Keratinocyte (primary cell): ENCODE data around the gene GSTM1. TPM values are rescaled to one million over a fixed set of nuclear protein-coding genes. Genes with fewer than 3 reads are reported as not detected.

Experiments
- DNase-seq: peaks from one replicate; pipeline ENCODE4 v3.0.0-alpha.2; 2011; ENCODE audit warnings: low read depth, missing footprints, low spot score
- FAIRE-seq: peaks from 2 replicates; lab custom pipeline; 2011; peaks lifted over from hg19 to GRCh38; lab: Jason Lieb, UNC
- H2AFZ ChIP-seq: 2 replicates; pipeline ENCODE4 v1.6.0; 2012; ENCODE audit warnings: low read length, control low read depth, inconsistent platforms; ENCODE audit not compliant: control insufficient read depth
- H3K27ac ChIP-seq: 2 replicates; pipeline ENCODE4 v1.5.1; 2011; ENCODE audit warnings: low read length; ENCODE audit not compliant: control insufficient read depth, insufficient read depth
- H3K27me3 ChIP-seq: 3 replicates; pipeline ENCODE4 v1.6.0; 2011; ENCODE audit warnings: low read length; ENCODE audit not compliant: control insufficient read depth, insufficient read depth; ENCODE audit errors: extremely low read depth
- H3K36me3 ChIP-seq, 2 experiments: 2 replicates in 1 of 2; 3 replicates in 1 of 2; pipeline ENCODE4 v1.5.1; 2011; ENCODE audit warnings: low read length in 2 of 2, mild to moderate bottlenecking in 1 of 2; ENCODE audit not compliant: control insufficient read depth in 2 of 2, insufficient read depth in 2 of 2; ENCODE audit errors: extremely low read depth in 1 of 2
- H3K4me1 ChIP-seq: 3 replicates; pipeline ENCODE4 v1.5.1; 2011; ENCODE audit warnings: low read length; ENCODE audit not compliant: control insufficient read depth, insufficient read depth; ENCODE audit errors: extremely low read depth
- H3K4me2 ChIP-seq: 3 replicates; pipeline ENCODE4 v1.6.0; 2011; ENCODE audit warnings: low read depth, low read length; ENCODE audit not compliant: control insufficient read depth, insufficient read depth; ENCODE audit errors: extremely low read depth
- H3K4me3 ChIP-seq, 3 experiments: fragments of 200-600 bp in 1 of 3; sonication (generic) in 1 of 3; 2 replicates in 2 of 3; 3 replicates in 1 of 3; pipeline ENCODE4 v1.5.1; 2011 to 2016; ENCODE audit warnings: low read length in 3 of 3, mild to moderate bottlenecking in 3 of 3, control low read depth in 2 of 3, inconsistent platforms in 1 of 3, low read depth in 1 of 3, mixed read lengths in 1 of 3, mixed run types in 1 of 3, moderate library complexity in 1 of 3; ENCODE audit not compliant: control insufficient read depth in 2 of 3, insufficient read depth in 2 of 3; ENCODE audit errors: extremely low read depth in 1 of 3
- H3K79me2 ChIP-seq: 2 replicates; pipeline ENCODE4 v1.6.0; 2012; ENCODE audit warnings: low read length; ENCODE audit not compliant: control insufficient read depth, insufficient read depth
- H3K9ac ChIP-seq: 3 replicates; pipeline ENCODE4 v1.6.0; 2011; ENCODE audit warnings: low read length; ENCODE audit not compliant: control insufficient read depth, insufficient read depth; ENCODE audit errors: extremely low read depth
- H3K9me1 ChIP-seq: 3 replicates; pipeline ENCODE4 v1.6.0; 2011; ENCODE audit warnings: low read length; ENCODE audit not compliant: control insufficient read depth, insufficient read depth; ENCODE audit errors: extremely low read depth
- H3K9me3 ChIP-seq: 2 replicates; pipeline ENCODE4 v1.5.1; 2012; ENCODE audit warnings: low read depth, low read length; ENCODE audit not compliant: control insufficient read depth
- H4K20me1 ChIP-seq: 3 replicates; pipeline ENCODE4 v1.6.0; 2011; ENCODE audit warnings: low read length; ENCODE audit not compliant: control insufficient read depth, insufficient read depth; ENCODE audit errors: extremely low read depth
- CTCF ChIP-seq, 3 experiments: IDR thresholded peaks in 1 of 3; conservative IDR thresholded peaks in 1 of 3; optimal IDR thresholded peaks in 1 of 3; 2 replicates in 2 of 3; 3 replicates in 1 of 3; pipeline versions ENCODE3 to v1.5.1; 2011; ENCODE audit warnings: low read length in 3 of 3, mild to moderate bottlenecking in 3 of 3, moderate library complexity in 2 of 3, control low read depth in 1 of 3, inconsistent platforms in 1 of 3; ENCODE audit not compliant: insufficient read depth in 2 of 3; ENCODE audit errors: extremely low read depth in 1 of 3
- EZH2 ChIP-seq: IDR thresholded peaks from one replicate; pipeline ENCODE4 v1.6.1; 2012; ENCODE audit warnings: inconsistent platforms, mild to moderate bottlenecking, low read length, moderate library complexity
- dilution Hi-C: fragments of 300-500 bp; cut with MboI; formaldehyde crosslinking; loops from one replicate; pipeline ENCODE4 v1.7.0; 2020; ENCODE audit warnings: low sequenced_read_pairs; ENCODE audit not compliant: extremely low pct_ligation_motif_present
- polyA plus RNA-seq, 5 experiments: library from polyadenylated mRNA; depleted of rRNA in 3 of 5; stranded (reverse) in 3 of 5; stranded (forward) in 1 of 5; unstranded in 1 of 5; fragments of >200 nt; gene quantifications; 1 replicate in 1 of 5; 2 replicates in 3 of 5; 3 replicates in 1 of 5; pipeline versions ENCODE4 v1.2.1 to v1.2.3, GENCODE V29; 2011 to 2012; ENCODE audit warnings: missing spikeins in 2 of 5, low read depth in 1 of 5, low replicate concordance in 1 of 5

GSTM1 gene
- polyA plus RNA-seq, 1 donor (not counting 4 experiments of a cell fraction or from before 2014, with no cell fraction given) = 13.5 TPM

GRCh38 chr1:109713636-109714035, 26.0 kb downstream of the GSTM1 start:
- H3K79me2 ChIP-seq = no peaks in the 10 kb centered on the region
- no peak overlapping the region for H3K9ac ChIP-seq
- H4K20me1 ChIP-seq = no peaks in the 10 kb centered on the region
- no peak overlapping the region for H3K4me2 ChIP-seq
- no peaks in the 10 kb centered on the region for H3K9me1 ChIP-seq
- no peaks in the 10 kb centered on the region for H3K27me3 ChIP-seq
- FAIRE-seq = no peak
- H3K9me3 ChIP-seq = no peaks in the 10 kb centered on the region
- no peak for DNase-seq
- no peak overlapping the region for H2AFZ ChIP-seq
- TF ChIP-seq EZH2 (no peak), CTCF (optimal IDR thresholded peaks at IDR 0.05 in 1 of 3, IDR thresholded peaks at IDR 0.05 in 1 of 3, conservative IDR thresholded peaks at IDR 0.05 in 1 of 3; ENCODE audit: extremely low read depth in 1 of 3, insufficient read depth in 2 of 3, low read length in 3 of 3) (no peak)
- dilution Hi-C loops = no loop called here
- no peaks in the 10 kb centered on the region for H3K36me3 ChIP-seq
- H3K4me1 ChIP-seq = peaks cover 23% of the 10 kb centered on the region
- no peak overlapping the region for H3K27ac ChIP-seq
- H3K4me3 ChIP-seq = no peak overlapping the region

- H3K27me3 ChIP-seq = no peaks in the 10 kb centered on the region
- H3K9me3 ChIP-seq = no peaks in the 10 kb centered on the region
- FAIRE-seq (no peak), DNase-seq (no peak)
- H3K4me3 ChIP-seq = no peak overlapping the region
- TF ChIP-seq CTCF (optimal IDR thresholded peaks at IDR 0.05 in 1 of 3, IDR thresholded peaks at IDR 0.05 in 1 of 3, conservative IDR thresholded peaks at IDR 0.05 in 1 of 3; ENCODE audit: extremely low read depth in 1 of 3, insufficient read depth in 2 of 3, low read length in 3 of 3) (no peak), EZH2 (no peak)
- H3K36me3 ChIP-seq = no peaks in the 10 kb centered on the region
- H3K79me2 ChIP-seq = no peaks in the 10 kb centered on the region
- H4K20me1 ChIP-seq = no peaks in the 10 kb centered on the region
- H3K9me1 ChIP-seq = no peaks in the 10 kb centered on the region
- H3K4me2 ChIP-seq = no peak overlapping the region
- no peak overlapping the region for H2AFZ ChIP-seq
- dilution Hi-C loops = no loop called here
- H3K4me1 ChIP-seq = peaks cover 35% of the 10 kb centered on the region
- no peak overlapping the region for H3K9ac ChIP-seq
- H3K27ac ChIP-seq = no peak overlapping the region
Measured at GRCh38 chr1:109714661-109715372, 27.2 kb downstream of the GSTM1 start.
